ENCODE data around the gene PALB2.

DNA sequence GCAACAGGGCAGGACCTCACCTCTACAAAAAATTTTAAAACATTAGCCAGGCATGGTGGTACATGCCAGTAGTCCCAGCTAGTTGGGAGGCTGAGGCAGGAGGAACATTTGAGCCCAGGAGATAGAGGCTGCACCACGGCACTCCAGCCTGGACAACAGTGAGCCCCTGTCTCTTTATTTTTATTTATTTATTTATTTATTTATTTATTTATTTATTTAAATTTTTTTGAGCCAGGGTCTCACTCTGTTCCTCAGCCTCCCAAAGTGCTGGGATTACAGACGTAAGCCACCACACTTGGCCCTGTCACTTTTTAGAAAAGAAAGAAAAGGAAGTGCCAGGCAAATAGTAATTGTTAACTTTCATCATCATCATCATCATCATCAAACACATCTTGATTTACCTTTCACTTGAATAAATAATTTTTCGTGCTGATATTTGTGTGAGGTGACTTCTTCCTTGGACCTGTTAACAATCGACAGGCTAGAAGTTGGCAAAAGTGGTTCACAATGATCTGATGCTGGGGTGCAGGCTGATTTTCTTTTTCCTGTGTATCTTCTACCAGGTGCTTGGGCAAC lies 6.6 kb downstream of the PALB2 start:
- TF ChIP-seq, protein P1, sequence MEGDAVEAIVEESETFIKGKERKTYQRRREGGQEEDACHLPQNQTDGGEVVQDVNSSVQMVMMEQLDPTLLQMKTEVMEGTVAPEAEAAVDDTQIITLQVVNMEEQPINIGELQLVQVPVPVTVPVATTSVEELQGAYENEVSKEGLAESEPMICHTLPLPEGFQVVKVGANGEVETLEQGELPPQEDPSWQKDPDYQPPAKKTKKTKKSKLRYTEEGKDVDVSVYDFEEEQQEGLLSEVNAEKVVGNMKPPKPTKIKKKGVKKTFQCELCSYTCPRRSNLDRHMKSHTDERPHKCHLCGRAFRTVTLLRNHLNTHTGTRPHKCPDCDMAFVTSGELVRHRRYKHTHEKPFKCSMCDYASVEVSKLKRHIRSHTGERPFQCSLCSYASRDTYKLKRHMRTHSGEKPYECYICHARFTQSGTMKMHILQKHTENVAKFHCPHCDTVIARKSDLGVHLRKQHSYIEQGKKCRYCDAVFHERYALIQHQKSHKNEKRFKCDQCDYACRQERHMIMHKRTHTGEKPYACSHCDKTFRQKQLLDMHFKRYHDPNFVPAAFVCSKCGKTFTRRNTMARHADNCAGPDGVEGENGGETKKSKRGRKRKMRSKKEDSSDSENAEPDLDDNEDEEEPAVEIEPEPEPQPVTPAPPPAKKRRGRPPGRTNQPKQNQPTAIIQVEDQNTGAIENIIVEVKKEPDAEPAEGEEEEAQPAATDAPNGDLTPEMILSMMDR (conservative IDR thresholded peaks at IDR 0.05), result no peak
- no peak for TF ChIP-seq EZH2 (IDR thresholded peaks at IDR 0.05; ENCODE audit: low read depth)
